Activated CD4-positive, CD25-positive, alpha-beta regulatory T cell treated with anti-CD3 and anti-CD28 coated beads, Interleukin-2, amount 50 U/mL, for 24 hours (primary cell): ENCODE results near the gene COL5A1.

Experiments
- ATAC-seq, 2 donors: fragments of 150-1000 bp; cut with Tn5 transposase; one replicate each; pipeline ENCODE4 v1.10.0; 2021; ENCODE audit warnings: mild to moderate bottlenecking in 1 of 2, moderate library complexity in 1 of 2

The COL5A1 gene

DNA sequence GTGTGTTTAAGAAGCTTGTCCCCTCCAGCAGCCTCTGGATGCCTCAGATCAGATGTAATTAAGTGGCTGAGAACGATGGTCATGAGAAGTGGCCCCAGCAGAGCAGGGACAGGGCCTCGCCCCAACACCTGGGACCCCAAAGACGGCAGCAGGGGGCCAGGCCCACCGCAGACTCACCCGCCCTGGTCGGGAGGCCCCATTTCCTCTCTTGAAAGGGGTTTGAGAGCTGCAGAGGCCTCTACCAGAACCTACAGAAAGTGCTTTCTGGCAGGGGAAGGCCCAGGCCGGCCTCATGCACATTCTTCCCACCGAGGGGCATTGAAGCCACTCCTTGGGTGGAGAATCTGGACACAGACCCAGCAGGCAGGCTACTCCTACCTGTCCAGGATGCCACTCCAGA lies 153.8 kb downstream of the COL5A1 start:
- ATAC-seq = no peak

DNA sequence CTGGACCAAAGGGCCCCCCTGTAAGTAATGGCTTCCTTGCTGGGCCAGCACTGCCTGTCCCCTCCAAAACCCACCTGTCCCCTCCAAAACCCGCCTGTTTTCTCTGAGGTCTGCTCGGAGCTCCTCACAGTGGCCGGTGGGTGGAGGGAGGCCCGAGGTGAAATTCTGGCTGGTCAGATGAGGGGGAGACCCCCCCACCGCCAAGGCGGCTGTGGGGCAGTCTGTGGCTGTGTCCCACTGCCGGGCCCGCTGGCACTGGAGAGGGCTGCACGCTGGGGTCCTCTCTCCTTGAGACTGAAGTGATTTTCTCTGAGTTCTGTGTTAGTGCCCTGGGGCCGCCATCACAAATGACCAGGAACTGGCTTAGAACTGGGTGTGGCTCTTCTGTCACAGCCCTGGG lies 155.3 kb downstream of the COL5A1 start:
- no peak for ATAC-seq

DNA sequence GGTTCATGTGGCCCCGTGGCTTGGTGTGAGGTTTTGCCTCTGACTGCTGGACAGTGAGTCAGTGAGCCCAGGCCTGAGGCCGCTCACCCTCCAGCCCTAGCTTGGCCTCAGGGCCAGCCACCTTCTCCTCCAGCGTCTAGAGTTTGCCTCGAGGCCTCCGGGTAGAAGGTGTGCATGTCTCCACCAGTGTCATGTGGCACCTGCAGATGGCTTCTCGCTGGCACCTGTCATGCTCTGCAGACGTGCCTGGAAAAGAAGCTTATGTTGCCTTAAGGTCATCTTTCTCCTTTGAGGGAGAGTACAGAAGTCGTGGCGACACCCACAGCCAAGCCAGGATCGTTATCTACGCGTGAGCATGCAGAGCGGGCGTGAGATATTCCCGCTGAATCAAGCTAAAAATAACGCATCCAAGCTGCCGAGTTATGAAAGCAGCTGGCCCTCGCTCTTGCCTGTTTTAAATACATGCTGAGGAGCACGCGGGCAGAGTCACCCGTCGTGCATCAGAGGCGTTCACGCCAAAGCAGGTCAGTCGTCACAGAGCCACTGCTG lies 159.3 kb downstream of the COL5A1 start:
- no peak for ATAC-seq

DNA sequence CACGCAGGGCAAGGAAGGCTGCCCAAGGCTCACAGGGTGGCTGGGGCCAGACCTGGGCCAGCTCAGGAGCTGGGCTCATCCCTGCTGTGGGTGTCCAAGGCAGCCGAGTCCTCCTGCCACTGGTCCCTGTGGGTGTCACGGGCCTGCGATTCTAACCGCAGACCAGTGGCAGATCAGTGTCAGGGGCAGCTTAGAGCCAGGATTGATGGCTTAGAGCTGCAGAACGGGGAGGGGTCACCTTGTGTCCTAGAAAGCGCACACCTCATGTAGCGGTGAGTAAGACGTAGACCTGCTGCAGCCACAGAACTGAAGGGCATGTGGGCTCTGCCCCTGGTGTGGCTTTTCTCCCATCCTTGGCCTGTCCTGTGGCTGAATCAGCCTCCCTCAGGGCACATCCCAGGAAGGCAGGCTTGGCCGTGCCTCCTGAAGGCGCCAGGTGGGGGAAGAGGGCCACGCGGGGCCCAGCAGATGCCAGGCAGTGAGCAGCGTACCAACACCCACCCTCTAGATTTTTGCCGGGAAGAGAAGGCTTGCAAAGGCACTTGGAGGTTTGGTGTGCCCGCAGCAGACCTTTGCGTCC lies 160.7 kb downstream of the COL5A1 start:
- ATAC-seq = no peak

DNA sequence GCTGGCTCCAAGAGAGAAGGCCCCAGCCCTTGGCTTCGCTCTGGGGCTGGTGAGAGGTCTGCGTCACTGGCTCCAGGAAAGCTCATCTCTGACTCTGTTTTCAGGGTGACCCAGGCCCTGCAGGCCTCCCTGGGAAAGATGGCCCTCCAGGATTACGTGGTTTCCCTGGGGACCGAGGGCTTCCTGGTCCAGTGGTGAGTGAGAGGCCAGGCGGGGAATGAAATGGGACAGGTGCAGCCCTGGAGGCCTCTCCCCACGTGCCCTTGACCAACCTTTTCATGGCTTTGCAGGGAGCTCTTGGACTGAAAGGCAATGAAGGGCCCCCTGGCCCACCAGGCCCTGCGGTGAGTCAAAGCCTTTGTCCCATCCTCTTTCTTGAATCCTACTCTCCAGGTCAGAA lies 163.3 kb downstream of the COL5A1 start:
- no peak for ATAC-seq

DNA sequence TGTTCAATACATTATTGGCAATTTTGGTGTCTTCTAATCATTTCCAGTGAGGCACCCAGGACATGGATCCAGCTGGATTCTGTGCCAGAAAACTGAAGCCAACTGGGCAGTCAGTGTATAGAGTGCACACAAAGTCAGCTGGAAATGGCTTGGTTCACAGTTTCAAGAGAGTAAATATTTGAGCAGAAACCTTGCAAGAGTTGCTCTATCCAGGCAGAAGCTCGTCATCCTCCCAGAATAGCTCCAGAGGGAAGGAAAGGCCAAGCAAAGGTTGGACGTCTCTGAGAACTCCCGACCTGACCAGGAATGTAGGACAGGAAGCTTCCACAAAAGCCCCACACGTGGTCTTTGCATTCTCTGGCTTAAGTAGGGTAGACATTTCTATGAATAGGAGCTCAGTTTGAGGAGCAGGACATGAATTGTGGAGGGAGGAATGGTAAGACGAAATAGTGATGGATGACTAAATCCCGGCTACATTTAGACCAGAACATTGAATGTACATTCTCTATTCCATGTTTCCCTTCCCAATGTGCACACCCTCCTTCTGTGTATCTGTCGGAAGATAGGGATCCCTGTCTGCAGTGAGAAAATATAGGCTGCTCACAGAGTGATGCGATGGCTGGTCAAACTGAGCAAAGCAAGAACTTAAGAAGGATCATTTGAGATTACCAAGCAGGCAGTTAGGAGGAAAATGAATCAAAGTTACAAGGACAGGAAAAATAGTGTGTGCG lies 166.3 kb downstream of the COL5A1 start:
- ATAC-seq = no peak

DNA sequence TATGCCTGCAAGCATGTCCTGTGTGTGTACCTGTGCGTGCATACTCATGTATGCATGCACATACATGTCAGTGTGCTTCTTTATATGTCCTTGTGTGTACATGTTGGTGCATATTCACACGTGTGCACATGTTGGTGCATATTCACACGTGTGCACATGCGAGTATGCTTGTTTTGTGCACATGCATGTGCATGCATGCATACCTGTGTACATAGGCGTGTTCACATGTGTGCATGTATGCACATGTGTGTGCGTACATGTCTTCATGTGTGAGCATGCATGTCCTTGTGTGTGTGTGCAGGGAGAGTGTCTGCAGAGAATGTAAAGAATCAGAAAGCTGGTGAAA lies 166.8 kb downstream of the COL5A1 start:
- no peak for ATAC-seq

DNA sequence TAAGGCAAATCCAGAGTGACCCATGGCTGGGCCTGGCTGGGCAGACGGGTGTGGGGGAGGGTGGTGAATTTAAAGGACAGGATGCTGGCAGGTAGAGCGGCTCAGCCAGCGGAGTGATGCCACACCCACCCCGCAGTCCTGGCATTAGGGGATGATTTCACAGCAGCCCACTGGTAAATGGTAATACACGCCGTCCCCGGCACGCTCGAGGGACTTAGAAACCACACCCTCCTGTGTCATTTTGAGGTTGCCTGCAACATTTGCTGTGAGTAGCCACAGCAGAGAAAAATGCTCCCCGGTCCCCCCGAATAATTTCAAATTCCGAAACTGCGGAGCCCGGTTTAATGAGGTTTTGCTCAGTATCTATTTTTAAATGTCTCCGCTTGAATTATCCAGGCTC lies 167.7 kb downstream of the COL5A1 start:
- no peak for ATAC-seq

DNA sequence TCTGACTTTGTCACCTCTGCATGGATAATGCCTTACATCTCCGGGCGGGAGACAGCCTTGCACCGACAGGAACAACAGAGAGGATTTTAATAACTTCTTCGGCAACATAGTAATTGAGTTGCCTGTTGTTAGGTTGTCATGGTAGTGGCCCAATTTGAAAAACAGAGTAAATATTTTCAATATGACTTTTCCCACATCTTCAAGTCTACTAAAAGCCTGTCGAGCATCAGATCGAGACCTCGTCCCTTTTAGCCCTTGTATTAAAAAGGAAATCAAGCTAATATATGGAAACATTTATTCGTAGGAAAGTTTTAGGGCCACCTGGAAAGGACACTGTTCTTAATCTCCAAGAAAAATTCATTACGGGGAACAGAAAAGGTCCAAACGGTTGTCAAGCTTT lies 168.2 kb downstream of the COL5A1 start:
- no peak for ATAC-seq

DNA sequence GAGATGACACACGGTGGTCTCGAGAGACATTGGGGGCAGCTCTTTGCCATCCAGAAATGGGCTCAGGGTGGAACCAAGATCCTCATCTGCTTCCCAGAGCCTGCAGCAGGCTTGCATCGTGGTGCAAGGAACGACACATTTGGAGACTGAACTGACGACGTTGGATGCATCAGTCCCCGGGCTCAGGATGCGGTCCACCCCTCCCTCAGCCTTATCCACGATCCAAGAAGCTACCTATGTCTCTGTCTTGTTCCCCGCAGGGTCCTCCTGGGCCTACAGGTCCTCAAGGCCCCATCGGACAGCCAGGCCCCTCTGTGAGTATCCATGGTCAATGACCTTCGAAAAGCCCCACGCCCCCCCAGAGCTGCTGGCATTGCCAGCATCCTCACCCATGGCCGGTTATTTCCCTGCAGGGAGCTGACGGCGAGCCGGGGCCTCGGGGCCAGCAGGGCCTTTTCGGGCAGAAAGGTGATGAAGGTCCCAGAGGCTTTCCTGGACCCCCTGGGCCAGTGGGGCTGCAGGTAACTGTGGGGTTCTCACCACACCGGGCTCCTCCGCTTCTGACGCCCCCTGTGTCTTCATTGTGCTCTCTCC lies 169.6 kb downstream of the COL5A1 start:
- no peak for ATAC-seq

DNA sequence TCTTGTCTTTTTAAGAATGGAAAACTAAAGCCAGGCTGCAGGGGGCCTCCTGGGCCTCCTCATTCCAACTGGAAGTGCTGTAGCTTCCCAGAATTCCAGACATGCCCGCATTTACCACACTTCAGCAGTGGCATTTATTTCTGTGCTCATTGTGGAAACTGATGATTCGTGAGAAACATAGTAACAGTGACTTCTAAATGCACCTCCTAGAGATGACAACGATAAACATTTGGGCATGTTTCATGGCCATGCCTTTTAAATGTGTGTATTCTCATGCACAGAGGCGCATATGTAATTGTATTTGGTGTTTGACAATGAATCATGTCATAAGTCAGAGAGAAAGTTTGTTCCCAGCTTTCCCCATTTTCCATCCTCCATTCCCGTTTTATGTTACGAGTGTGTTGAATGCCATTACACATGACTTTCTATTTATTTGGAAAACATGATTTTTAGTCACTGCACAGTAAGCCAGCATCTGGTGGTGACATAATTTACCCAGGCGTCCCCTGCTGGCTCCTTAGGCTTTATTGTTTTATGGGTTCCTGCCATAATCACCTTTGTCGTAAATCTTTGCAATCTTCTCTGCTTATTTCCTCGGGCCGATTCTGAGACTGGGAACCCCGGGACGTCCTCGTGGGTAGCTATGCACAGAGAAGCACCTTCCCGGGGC lies 170.2 kb downstream of the COL5A1 start:
- no peak for ATAC-seq

DNA sequence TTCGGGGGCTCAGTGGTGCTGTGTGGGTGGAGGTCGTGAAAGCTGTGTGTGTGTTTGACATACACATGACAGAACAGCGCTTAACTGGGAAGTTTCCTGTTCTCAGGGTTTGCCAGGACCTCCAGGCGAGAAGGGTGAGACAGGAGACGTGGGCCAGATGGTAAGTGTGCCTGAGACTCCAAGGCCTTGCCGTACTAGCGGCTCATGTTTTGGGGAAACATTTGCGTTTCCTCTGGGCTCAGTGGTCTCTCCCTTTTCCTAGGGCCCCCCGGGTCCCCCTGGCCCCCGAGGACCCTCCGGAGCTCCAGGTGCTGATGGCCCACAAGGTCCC lies 170.7 kb downstream of the COL5A1 start:
- ATAC-seq = no peak

DNA sequence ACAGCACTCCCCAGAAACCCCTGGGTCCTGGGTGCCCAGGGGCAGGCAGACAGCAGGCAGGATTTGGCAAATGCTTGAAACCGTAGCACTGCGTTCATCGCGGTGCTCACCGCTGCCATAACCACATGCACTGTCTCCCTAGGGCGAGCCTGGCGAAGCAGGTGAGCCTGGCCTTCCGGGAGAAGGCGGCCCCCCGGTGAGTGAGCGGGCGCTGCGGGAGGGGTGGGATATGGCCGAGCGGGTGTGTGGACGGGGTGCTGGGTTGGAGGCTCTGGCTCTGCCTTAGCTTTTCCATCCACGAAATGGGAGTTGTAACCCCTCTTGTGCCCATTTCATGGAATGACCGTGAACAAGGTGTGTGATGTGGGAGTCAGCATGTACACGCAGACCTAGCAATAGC lies 172.2 kb downstream of the COL5A1 start:
- no peak for ATAC-seq

DNA sequence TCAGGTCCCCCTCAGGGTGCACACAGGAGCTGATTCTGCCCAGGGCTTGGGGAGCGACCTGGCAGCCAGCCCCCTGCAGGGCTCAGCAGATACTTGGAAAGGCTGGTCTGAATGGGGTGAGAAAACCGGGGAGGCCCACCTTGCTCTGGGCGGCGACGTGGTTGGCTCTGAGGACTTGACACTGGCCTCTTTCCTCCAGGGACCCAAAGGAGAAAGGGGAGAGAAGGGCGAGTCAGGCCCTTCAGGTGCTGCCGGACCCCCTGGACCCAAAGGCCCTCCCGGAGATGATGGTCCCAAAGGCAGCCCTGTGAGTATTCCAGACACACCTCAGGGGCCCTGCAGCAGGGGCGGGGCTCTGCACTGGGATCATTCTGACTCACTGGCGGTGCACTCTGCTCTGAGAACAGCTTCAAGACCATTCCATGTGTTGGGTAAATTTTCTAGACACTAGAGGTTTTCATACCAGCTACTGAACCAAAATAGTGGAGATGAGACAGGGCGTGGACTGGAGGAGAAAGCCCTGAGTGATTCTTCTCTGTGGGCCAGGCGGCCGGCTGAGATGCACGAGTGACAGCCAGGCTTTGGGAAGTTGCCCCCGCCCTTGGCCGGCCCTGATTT lies 173.1 kb downstream of the COL5A1 start:
- no peak for ATAC-seq

DNA sequence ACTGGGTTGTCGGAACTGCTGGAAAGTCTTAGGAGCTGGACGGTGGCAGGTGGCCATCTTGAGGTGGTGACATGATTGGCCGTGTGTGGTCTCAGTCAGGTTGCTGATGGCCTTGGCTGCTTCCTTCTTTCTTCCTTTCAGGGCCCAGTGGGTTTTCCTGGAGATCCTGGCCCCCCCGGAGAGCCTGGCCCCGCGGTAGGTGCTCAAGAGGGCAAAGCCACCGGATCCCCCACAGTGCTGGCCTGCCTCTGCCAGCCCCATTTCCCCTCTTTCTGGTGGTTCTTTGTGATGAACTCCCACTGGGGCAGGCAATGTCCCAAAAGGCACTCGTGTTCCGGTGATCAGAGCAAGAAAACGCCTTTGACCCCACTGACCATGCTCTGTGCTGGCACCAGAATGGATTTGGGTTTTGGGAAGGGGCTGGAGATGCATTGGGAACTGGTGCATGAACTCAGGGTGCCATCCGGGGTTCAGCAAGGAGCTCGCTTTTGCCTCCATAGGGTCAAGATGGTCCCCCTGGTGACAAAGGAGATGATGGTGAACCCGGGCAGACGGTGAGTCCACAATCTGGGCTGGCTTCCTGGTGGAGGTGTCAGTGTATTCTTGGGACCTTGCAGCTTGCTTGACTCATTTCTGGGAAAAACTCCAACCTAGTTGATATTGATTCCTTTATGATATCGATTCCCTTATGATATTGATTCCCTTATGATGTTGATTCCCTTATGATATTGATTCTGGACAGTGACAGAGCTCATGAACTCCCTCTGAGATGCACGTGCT lies 174.0 kb downstream of the COL5A1 start:
- no peak for ATAC-seq

DNA sequence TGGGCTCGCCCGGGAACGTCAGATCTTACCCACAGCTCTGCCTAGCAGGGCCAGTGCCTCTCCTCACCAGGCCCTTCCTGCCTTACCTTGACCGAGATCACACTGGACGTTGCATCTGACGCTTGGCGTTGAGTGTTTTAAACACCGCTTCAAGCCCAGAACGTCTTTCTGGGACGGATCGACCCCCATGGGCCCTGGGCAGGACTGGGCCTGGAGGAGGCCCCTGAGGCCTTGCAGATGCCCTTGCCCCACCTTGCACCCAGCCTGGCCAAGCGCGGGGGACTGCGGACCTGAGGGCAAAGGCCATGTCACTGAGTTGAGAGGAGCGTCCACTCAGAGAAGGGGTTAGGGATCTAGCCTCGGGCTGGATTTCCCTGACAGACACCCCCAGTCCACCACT lies 174.7 kb downstream of the COL5A1 start:
- ATAC-seq = no peak

DNA sequence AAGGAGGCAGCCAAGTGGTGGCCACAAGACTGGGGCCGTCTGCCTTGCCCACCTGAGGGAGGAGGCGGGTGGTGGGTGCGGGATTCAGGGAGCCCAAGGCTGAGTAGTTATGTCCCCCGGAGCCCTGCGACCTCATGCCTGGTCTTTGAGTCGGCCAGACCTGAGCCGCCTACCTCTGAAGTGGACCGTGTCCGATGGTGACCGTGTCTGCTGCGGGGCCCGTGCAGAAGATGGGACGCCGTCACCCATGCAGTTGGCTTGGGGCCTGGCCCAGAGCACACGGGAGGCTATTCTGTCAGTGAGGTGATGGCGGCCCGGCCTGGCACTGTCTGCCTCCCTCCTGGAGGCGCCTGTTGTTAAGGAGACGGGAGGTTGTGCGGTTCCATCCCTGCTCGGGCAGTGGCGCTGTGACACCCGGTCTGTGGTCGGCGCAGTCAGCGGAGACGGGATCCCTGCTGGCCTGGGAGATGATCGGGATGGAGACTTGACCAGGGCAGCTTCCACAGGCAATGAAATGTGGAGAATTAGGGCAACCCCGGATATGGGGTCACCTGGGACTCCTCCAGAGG lies 176.5 kb downstream of the COL5A1 start:
- no peak for ATAC-seq

DNA sequence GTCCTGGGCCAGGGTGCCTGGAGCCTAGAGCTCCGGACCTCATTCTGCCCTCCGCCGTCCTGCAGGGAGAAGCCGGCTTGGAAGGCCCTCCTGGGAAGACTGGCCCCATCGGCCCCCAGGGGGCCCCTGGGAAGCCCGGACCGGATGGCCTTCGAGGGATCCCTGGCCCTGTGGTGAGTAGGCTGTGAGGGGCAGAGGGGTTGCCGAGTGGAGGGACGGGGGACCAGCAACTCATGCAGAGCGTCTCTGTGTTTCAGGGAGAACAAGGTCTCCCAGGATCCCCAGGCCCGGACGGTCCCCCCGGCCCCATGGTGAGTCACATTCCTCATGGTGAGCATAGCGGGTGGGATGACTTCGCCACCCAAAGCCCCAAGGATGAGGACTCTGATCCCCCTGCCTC lies 177.0 kb downstream of the COL5A1 start:
- no peak for ATAC-seq

DNA sequence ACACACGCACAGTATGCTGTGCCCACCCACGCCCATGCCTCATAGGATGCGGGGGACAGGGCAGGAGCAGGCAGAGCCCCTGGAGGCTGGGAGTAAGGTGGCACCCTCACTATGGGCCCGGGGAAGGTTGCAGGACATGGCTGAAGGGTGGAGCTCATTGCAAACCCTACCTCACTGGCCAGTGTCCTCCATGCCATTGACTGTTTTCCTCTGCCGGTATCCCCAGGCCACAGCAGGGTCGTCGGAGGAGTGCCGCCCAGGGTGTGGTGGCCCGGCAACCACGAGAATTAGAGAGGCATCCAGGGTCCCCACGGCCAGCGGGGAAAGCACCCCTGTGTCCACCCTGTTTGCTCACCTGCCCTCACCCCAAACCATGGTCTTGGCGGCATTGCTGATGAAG lies 179.3 kb downstream of the COL5A1 start:
- ATAC-seq = no peak

DNA sequence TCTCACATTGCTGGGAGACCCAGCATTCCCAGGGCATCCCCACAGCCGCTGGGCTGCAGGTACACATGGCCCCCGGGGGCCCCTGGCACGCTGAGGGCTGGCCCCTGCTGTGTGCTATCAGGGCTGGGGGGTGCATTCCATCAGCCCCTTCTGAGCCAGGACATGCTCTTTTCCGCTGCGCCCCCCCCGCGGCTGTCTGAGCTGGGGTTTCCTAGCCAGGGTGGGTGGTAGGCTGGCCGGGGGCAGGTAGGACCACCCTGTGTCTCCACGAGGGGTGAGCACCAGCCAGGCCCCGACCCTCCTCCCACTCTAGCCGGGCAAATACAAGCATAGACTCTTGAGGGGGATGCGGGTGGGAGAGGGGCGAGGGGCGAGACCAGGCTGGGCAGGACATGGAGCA lies 180.9 kb downstream of the COL5A1 start:
- no peak for ATAC-seq

DNA sequence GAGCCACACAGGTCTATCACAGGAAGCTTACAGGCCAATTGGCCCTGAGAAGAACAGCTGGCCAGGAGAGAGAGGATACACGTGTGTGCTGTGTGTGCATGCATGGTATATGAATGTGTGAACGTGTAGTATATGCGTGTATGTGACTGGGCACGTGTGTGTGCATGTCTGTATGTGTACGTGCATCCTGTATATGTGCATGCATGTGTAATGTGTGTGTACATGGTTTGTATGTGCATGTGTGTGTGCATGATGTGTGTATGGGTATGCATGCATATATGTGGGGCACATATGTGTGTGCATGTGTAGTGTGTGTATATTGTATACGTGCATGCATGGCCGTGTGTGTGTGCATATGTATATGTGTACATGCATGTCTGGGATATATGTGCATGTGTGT lies 182.0 kb downstream of the COL5A1 start:
- ATAC-seq = no peak

DNA sequence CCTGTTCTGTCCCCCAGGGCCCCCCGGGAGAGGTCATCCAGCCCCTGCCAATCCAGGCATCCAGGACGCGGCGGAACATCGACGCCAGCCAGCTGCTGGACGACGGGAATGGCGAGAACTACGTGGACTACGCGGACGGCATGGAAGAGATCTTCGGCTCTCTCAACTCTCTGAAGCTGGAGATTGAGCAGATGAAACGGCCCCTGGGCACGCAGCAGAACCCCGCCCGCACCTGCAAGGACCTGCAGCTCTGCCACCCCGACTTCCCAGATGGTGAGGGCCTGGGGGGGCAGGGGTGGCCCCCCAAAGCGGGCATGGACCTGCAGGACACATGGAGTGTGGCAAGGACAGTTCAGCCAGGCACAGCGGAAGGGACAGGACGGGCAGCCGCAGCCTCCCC lies 183.0 kb downstream of the COL5A1 start:
- ATAC-seq = no peak
